MG63 (cell line): ENCODE data around the gene TSPEAR. TPM values are rescaled to one million over a fixed set of nuclear protein-coding genes. Genes with fewer than 3 reads are reported as not detected.
"Not testable (repeated sequence)": the region's sequence is repeated elsewhere in the genome, so short reads cannot be mapped to it uniquely, and the experiment has no call there.

Source experiments
- DNase-seq: peaks from one replicate; pipeline ENCODE4 v3.0.0-alpha.2; 2020
- H3K27me3 ChIP-seq: fragments of 250-450 bp; sonication (Bioruptor Pico); 2 replicates; pipeline ENCODE4 v1.5.1; 2020; ENCODE audit warnings: mild to moderate bottlenecking, moderate library complexity
- H3K36me3 ChIP-seq: fragments of 250-450 bp; sonication (Bioruptor Pico); 2 replicates; pipeline ENCODE4 v1.5.1; 2020; ENCODE audit warnings: mild to moderate bottlenecking, moderate library complexity
- H3K4me3 ChIP-seq: fragments of 250-450 bp; sonication (Bioruptor Pico); 2 replicates; pipeline ENCODE4 v1.5.1; 2020; ENCODE audit warnings: mild to moderate bottlenecking, moderate library complexity
- H3K9me3 ChIP-seq: fragments of 250-450 bp; sonication (Bioruptor Pico); 2 replicates; pipeline ENCODE4 v1.5.1; 2020; ENCODE audit warnings: mild to moderate bottlenecking, moderate library complexity
- total RNA-seq: library from RNA; depleted of rRNA; stranded (reverse); fragments of >200 nt; shearing (Covaris generic); gene quantifications from 2 replicates; pipeline ENCODE4 v1.2.3, GENCODE V29; 2014; ENCODE audit warnings: low replicate concordance

TSPEAR gene
- total RNA-seq, 1 experiment from 2014 or later: not detected

DNA sequence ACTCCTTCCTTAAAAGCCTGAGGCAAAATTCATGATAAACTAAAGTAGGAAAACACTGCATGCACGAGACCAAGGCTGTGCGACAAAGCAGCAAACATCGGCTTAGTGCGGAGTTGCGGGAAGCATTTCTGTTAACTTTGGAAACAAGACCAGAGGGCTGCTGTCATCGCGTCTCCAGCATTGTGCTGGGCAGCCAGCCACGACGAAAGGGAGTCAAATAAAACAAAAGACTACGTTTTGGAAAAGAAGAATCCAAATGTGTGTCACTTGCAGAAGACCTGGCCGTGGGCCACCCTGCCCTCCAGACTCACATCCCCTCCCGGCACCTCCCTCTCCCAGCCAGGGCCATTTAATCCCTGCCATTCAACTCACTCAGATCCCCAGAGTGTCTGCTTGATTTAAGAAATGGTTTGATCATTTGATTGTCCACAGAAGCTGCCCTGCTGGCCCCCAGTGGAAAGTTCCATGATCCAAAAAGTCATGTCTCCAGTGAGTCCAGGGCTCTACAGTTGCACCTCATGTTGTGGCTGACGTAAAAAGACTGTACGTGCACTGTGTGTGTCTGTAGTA lies 67.5 kb downstream of the TSPEAR start:
- no peaks in the 10 kb centered on the region; the same call in none of the 2 replicates for H3K27me3 ChIP-seq
- no peak overlapping the region for H3K4me3 ChIP-seq
- no peak for DNase-seq
- no peaks in the 10 kb centered on the region for H3K36me3 ChIP-seq
- H3K9me3 ChIP-seq: peaks cover 19% of the 10 kb centered on the region

DNA sequence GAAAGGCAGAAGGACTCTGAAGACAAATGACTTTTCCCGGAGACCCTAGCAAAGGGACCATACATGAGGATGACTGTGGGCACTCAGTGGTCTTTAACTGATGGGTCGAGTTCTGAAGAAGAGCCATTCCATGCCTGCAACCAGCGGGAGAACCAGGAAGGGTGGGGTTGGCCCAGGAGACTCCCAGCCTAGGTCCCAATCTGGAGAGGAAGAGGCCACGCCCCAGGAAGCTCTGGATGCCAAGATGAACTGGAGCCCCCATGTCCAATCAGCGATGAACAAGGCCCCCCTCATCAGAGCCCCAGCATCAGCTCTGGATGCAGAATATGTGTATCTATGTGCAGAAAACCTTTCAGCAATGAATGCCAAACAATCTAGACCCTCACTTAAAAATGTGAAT lies 70.6 kb downstream of the TSPEAR start:
- Histone ChIP-seq H3K4me3 (no peak overlapping the region), H3K27me3 (no peaks in the 10 kb centered on the region; the same call in none of the 2 replicates), H3K36me3 (no peaks in the 10 kb centered on the region), H3K9me3 (peaks cover 19% of the 10 kb centered on the region)
- DNase-seq: no peak

DNA sequence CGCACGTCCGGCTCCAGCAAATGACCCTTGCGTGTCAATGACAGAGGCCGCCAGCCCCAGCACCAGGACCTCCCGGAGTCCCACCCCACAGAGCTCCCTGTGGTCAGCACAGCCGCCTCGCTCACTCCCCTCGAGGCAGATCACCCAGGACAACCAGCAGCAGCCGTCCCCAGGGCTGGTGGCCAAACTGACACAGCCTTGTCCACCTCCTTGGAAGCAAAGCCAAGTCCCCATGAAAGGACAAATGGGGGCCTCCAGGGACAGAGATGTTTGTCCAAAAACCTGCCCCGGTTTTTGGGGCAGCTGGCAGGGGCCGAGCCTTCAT lies 72.1 kb downstream of the TSPEAR start:
- H3K9me3 ChIP-seq: peaks cover 8% of the 10 kb centered on the region
- H3K27me3 ChIP-seq: no peaks in the 10 kb centered on the region; the same call in none of the 2 replicates
- H3K36me3 ChIP-seq: no peaks in the 10 kb centered on the region
- H3K4me3 ChIP-seq: no peak overlapping the region
- no peak for DNase-seq

DNA sequence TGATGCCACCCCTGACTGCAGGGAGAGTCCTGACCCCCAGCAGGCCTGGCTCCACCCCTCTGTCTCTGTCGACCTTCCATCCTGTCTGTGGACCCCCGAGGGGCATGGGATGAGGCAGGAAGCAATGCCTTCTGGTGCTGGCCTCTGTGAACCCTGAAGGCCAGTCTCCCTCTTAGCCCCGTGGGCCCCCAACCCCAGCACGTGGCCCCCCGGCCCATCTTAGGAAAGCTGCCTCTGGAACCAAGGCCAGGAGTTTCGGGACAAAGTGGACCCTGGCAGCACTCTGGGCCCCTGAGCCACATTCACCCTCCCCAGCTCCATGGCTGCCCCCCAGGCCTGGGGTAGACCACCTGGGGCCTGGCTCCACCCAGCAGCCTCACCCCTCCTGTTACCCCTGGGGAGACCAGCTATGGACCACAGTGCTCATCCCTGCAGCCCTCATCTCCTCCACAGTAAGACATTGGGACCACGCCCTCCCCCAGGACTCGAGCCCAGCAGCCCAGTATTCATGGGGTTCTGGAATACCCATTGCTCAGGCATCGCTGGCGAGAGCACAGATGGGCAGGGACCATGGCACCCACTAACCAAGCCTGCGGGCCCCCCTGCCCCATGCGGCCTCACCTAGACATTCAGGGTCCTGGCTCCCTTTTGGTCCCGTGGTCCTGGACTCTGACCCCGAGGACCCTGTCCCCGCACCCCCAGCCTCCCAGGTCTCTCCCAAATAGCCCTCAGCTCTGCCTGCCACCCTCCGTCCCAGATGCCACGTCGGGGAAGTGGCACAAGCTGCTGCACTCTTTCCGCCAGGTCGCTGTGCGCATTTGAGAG lies 72.7 kb downstream of the TSPEAR start:
- not testable (repeated sequence) for DNase-seq, H3K36me3 ChIP-seq, H3K9me3 ChIP-seq, H3K4me3 ChIP-seq, H3K27me3 ChIP-seq

DNA sequence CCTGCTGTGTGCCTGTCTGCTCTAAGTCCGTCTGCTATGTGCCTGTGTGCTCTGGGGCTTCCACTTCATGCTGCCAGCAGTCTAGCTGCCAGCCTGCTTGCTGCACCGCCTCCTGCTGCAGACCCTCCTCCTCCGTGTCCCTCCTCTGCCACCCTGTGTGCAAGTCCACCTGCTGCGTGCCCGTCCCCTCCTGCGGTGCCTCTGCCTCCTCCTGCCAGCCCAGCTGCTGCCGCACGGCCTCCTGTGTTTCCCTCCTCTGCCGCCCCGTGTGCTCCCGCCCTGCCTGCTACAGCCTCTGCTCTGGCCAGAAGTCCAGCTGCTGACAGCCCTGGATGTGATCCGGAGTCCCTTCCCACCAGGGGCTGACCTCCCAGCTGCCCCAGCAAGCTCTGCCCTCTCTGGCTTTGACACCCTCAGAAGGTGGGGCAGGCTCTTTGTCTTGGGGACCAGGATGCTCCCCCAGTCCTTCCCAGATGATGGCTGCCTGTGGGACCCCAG lies 73.5 kb downstream of the TSPEAR start:
- H3K9me3 ChIP-seq, H3K27me3 ChIP-seq, H3K4me3 ChIP-seq, H3K36me3 ChIP-seq, DNase-seq: not testable (repeated sequence)

DNA sequence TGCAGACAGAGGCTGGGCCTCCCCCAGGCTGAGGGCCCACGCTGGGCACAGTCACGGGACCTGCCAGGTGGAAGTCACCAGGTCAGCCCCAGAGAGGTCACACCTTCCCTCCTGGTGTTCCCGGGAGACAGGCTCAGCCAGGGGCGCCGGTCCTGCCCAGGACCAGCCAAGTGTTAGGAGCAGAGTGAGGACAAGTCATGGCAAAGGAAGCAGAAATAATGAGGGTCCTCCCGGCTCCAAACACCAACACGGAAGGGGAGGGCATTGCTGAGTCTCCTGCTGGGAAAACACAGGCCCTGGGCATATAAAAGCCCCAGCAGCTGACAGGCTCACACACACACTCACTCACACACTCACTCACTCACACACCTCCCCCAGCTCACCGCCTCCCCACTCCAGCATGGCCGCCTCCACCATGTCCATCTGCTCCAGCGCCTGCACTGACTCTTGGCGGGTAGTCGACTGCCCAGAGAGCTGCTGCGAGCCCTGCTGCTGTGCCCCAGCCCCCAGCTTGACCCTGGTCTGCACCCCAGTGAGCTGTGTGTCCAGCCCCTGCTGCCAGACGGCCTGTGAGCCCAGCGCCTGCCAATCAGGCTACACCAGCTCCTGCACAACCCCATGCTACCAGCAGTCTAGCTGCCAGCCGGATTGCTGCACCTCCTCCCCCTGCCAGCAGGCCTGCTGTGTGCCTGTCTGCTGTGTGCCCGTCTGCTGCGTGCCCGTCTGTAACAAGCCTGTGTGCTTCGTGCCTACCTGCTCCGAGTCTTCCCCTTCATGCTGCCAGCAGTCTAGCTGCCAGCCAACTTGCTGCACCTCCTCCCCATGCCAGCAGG lies 74.1 kb downstream of the TSPEAR start, which contains the start of gene KRTAP10-10:
Gene KRTAP10-10, plus strand, starts transcription at position 339 of the 833 bp plus-strand sequence. Its CDS starts 62 bp downstream, at position 401.
- no peak for DNase-seq
- no peak within 1 kb of the TSS for H3K4me3 ChIP-seq
- H3K27me3 ChIP-seq: no peaks in the 10 kb centered on the region; the same call in none of the 2 replicates
- no peaks in the 10 kb centered on the region for H3K36me3 ChIP-seq
- H3K9me3 ChIP-seq: peaks cover 4% of the 10 kb centered on the region; the same call in 1 of the 2 replicates

GRCh38 chr21:44636209-44637017 lies 75.0 kb downstream of the TSPEAR start:
- no peaks in the 10 kb centered on the region; the same call in none of the 2 replicates for H3K27me3 ChIP-seq
- DNase-seq: no peak
- H3K4me3 ChIP-seq: no peak overlapping the region
- peaks cover 13% of the 10 kb centered on the region for H3K9me3 ChIP-seq
- no peaks in the 10 kb centered on the region for H3K36me3 ChIP-seq

DNA sequence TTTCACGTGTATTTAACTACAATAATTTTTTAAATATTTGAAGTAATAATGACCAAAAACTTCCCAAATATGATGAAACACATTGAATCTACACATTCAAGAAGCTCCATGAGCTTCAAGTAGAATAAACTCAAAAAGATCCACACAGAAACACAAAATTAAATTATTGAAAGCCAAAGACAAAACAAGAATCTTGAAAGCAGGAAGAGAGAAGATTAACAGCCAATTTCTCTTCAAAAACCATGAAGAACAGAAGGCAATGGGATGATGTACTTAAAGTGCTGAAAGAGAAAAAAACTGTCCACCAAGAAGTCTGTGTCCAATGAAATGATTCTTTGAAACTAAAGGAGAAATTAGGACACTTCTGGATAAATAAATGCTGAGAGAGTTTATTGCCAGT lies 79.3 kb downstream of the TSPEAR start:
- H3K36me3 ChIP-seq: no peaks in the 10 kb centered on the region
- no peaks in the 10 kb centered on the region; the same call in none of the 2 replicates for H3K27me3 ChIP-seq
- H3K4me3 ChIP-seq: no peak overlapping the region
- DNase-seq: no peak
- H3K9me3 ChIP-seq: peaks cover 18% of the 10 kb centered on the region

DNA sequence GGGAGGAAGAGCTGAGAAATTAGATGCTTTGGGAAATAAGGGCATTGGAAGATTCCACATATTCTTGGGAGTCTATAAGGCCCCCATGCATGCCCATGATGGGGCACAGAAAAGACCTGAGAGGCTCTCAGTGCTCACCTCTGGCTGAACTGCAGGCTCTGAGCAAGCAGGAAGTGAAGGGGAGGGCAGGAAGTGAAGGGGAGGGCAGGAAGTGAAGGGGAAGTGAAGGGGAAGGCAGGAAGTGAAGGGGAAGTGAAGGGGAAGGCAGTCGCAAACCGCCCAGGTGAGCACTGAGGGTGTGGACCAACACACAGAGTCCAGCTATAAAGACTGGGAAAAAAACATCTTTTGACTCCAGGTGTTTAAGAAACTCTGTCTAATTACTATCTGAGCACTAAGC lies 80.9 kb downstream of the TSPEAR start:
- Histone ChIP-seq H3K9me3 (peaks cover 18% of the 10 kb centered on the region), H3K27me3 (no peaks in the 10 kb centered on the region; the same call in none of the 2 replicates), H3K4me3 (no peak overlapping the region), H3K36me3 (no peaks in the 10 kb centered on the region)
- no peak for DNase-seq

DNA sequence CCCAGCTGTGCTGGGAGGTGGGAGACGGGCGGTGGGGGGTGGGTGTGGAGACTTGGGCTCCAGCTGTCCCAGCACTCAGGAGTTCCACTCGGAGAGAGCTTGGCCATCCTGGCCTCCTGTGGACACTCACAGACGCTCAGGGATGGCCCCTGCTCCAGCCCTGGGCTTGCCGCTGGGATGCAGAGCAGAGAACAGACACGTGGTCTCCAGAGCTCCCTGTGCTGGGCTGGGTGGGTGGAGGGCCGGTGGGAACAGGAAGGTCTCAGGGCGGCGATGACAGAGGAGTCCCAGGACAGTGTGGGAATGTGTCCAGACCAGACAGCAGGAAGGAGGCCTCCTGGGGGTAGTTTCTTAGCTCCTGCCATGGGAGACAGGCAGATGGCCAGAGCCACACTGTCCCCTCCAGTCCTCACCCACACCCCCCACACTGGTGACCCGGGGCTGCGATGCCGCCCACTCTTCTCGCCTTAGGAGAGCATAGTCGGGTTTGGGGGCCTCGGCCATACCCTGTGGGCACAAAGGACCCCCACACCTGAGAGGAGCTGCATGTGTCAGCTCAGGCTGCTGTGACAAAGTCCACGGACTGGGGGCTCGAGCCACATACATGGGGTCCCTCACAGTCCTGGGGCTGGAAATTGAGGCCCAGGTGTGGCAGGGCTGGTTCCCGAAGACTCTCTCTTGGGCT lies 82.5 kb downstream of the TSPEAR start:
- H3K27me3 ChIP-seq: no peaks in the 10 kb centered on the region
- H3K9me3 ChIP-seq: peaks cover 28% of the 10 kb centered on the region
- DNase-seq: no peak

GRCh38 chr21:44627831-44628233 lies 83.5 kb downstream of the TSPEAR start:
- not testable (repeated sequence) for H3K36me3 ChIP-seq, H3K27me3 ChIP-seq, H3K4me3 ChIP-seq, DNase-seq
- H3K9me3 ChIP-seq: peaks cover 36% of the 10 kb centered on the region

More for the DNA sequence above, 82.5 kb downstream of the TSPEAR start:
- Histone ChIP-seq H3K4me3 (no peak overlapping the region), H3K36me3 (no peaks in the 10 kb centered on the region)

- H3K9me3 ChIP-seq: peaks cover 39% of the 10 kb centered on the region
- DNase-seq, H3K4me3 ChIP-seq, H3K36me3 ChIP-seq, H3K27me3 ChIP-seq: not testable (repeated sequence)
These were observed 84.1 kb downstream of the TSPEAR start for GRCh38 chr21:44627181-44627822.

DNA sequence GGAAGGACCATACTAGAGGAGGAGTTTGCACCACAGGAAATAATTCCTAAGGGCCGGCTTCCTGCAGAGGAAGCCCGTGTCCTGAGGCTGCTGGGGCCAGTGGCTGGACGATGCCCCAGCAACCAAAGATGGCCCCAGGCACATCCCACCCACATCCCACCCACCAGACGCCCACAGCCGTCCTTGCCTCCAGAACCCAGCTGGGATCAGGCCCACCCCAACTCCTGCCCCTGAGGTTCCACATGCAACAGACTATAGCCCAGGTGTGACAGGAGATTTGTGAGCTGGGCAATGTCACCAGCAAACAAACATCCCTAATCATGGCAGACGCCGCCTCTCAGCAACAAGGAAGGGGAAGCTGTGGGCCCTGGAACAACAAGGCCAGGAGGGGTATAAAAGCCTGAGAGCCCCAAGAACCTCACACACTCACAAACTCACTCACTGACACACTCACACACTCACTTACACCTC lies 84.7 kb downstream of the TSPEAR start, which contains the start of gene KRTAP10-9:
Gene KRTAP10-9, plus strand, starts transcription at position 421 of the 471 bp plus-strand sequence. CDS start 79 bp downstream, outside the sequence.
- no peak within 1 kb of the TSS for H3K4me3 ChIP-seq
- no peaks in the 10 kb centered on the region for H3K36me3 ChIP-seq
- H3K27me3 ChIP-seq: no peaks in the 10 kb centered on the region
- H3K9me3 ChIP-seq: peaks cover 33% of the 10 kb centered on the region
- DNase-seq: no peak

GRCh38 chr21:44626262-44626661 lies 85.1 kb downstream of the TSPEAR start:
- Histone ChIP-seq H3K36me3 (no peaks in the 10 kb centered on the region), H3K9me3 (peaks cover 29% of the 10 kb centered on the region), H3K27me3 (no peaks in the 10 kb centered on the region), H3K4me3 (no peak overlapping the region)
- no peak for DNase-seq

GRCh38 chr21:44625756-44626155 lies 85.6 kb downstream of the TSPEAR start:
- DNase-seq: no peak
- Histone ChIP-seq H3K36me3 (no peaks in the 10 kb centered on the region), H3K27me3 (no peaks in the 10 kb centered on the region), H3K9me3 (peaks cover 28% of the 10 kb centered on the region), H3K4me3 (no peak overlapping the region)
